PC-9 (cell line): Measurements from ENCODE around the gene KIF1C. TPM values are rescaled to one million over a fixed set of nuclear protein-coding genes. Genes with fewer than 3 reads are reported as not detected.

Source experiments
- BruUV-seq: library from RNA; stranded (reverse); fragments of 400-500 nt; replicated peaks from 2 replicates; lab custom pipeline; 2021; lab: Mats Ljungman, UMichigan
- CTCF ChIA-PET: fragments of 300-600 bp; sonication (Branson Sonifier 250); formaldehyde crosslinking; loops from one replicate; lab custom pipeline; 2022; ENCODE audit warnings: antibody characterized with exemption; lab: Charles Lee
- POLR2A ChIA-PET: fragments of 300-600 bp; sonication (Branson Sonifier 250); formaldehyde crosslinking; loops from one replicate; lab custom pipeline; 2022; ENCODE audit warnings: antibody characterized with exemption; ENCODE audit not compliant: unreplicated experiment; lab: Charles Lee
- DNase-seq, 2 experiments: peaks; one replicate each; pipeline versions ENCODE4 v3.0.0 to v3.0.0-alpha.2; 2015 to 2022; ENCODE audit warnings: mixed read lengths in 1 of 2
- H2AFZ ChIP-seq: fragments of 200-600 bp; sonication (generic); 2 replicates; pipeline ENCODE4 v1.8.1; 2017; ENCODE audit warnings: antibody characterized with exemption
- H3F3A ChIP-seq: fragments of 200-600 bp; sonication (generic); 2 replicates; pipeline ENCODE4 v1.8.1; 2017; ENCODE audit warnings: antibody characterized with exemption, mild to moderate bottlenecking, low read depth; ENCODE audit not compliant: insufficient read depth
- H3K27ac ChIP-seq: fragments of 200-600 bp; sonication (generic); 2 replicates; pipeline ENCODE4 v1.6.1; 2016; ENCODE audit warnings: mixed run types
- H3K27me3 ChIP-seq: fragments of 200-600 bp; sonication (generic); 2 replicates; pipeline ENCODE4 v1.6.1; 2016; ENCODE audit warnings: low read depth, mixed run types; ENCODE audit not compliant: insufficient read depth
- H3K36me3 ChIP-seq: fragments of 200-600 bp; sonication (generic); 2 replicates; pipeline ENCODE4 v1.6.1; 2016; ENCODE audit warnings: low read depth, mixed run types
- H3K4me1 ChIP-seq: fragments of 200-600 bp; sonication (generic); replicated peaks from 2 replicates; pipeline ENCODE4 v1.6.1; 2016; ENCODE audit warnings: mixed run types; ENCODE audit not compliant: insufficient read depth
- H3K4me2 ChIP-seq: fragments of 200-600 bp; sonication (generic); 2 replicates; pipeline ENCODE4 v1.6.1; 2017; ENCODE audit warnings: mixed run types
- H3K4me3 ChIP-seq: fragments of 200-600 bp; sonication (generic); 2 replicates; pipeline ENCODE4 v1.6.1; 2016; ENCODE audit warnings: mixed run types
- H3K79me2 ChIP-seq: fragments of 200-600 bp; sonication (generic); 2 replicates; pipeline ENCODE4 v1.6.1; 2017; ENCODE audit warnings: low read depth, mixed run types
- H3K9me2 ChIP-seq: fragments of 200-600 bp; sonication (generic); 2 replicates; pipeline ENCODE4 v1.8.1; 2017; ENCODE audit warnings: mild to moderate bottlenecking; ENCODE audit not compliant: insufficient read depth
- H3K9me3 ChIP-seq: fragments of 200-600 bp; sonication (generic); 2 replicates; pipeline ENCODE4 v1.8.1; 2016; ENCODE audit warnings: low read depth; ENCODE audit not compliant: insufficient read depth
- H4K20me1 ChIP-seq: fragments of 200-600 bp; sonication (generic); 2 replicates; pipeline ENCODE4 v1.8.1; 2017; ENCODE audit not compliant: insufficient read depth
- EZH2 ChIP-seq: fragments of 200-600 bp; sonication (generic); IDR thresholded peaks from 2 replicates; pipeline ENCODE4 v1.8.0; 2017; ENCODE audit warnings: antibody characterized with exemption, low read depth
- intact Hi-C: fragments of 100-400 bp; cut with micrococcal nuclease; formaldehyde crosslinking; loops from one replicate; pipeline ENCODE4 v1.10.0; 2022; ENCODE audit not compliant: unreplicated experiment
- microRNA-seq: library from miRNA; unstranded; fragments of <30 nt; microRNA quantifications from one replicate; pipeline ENCODE4 v1.2.0, GENCODE V29; 2021; ENCODE audit warnings: borderline number of aligned reads, borderline replicate concordance
- total RNA-seq: library from RNA; stranded (reverse); gene quantifications from 2 replicates; pipeline ENCODE4 v1.2.3, GENCODE V29; 2021
- TF ChIP-seq, protein P1 (sequence below): fragments of 200-600 bp; sonication (generic); conservative IDR thresholded peaks from 2 replicates; pipeline ENCODE4 v1.6.1; 2017; ENCODE audit warnings: mixed run types, antibody characterized with exemption, mild to moderate bottlenecking, moderate library complexity

KIF1C gene
- total RNA-seq, 1 experiment from 2014 or later: 215 TPM

DNA sequence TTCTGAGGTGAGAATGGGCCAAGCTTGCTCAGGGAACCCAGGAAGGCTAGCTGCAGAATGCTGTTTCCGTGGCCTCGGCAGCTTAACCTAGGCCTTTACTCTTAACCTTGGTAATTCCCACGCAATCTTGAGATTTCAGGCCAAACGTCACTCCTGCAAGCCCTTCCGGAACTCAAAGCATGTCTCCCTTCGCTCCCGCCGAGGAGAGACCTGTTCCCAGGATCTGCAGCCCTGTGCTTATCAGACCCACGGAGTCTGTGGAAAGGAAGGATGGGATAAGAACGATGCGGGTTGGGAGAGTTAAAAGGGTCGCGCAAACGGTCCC, 80.0 kb downstream of the KIF1C start:
- Histone ChIP-seq H3F3A (no peaks in the 10 kb centered on the region; the same call in 1 of the 2 replicates), H3K36me3 (no peaks in the 10 kb centered on the region), H3K79me2 (no peaks in the 10 kb centered on the region), H3K4me3 (peak overlapping the region; percentile 61), H2AFZ (peak overlapping the region; percentile 85), H3K9me3 (peaks cover 6% of the 10 kb centered on the region; the same call in 1 of the 2 replicates), H3K4me1 (no peaks in the 10 kb centered on the region), H3K27ac (no peak overlapping the region), H4K20me1 (no peaks in the 10 kb centered on the region), H3K4me2 (peak overlapping the region; percentile 82), H3K27me3 (peaks cover 3% of the 10 kb centered on the region; the same call in 1 of the 2 replicates), H3K9me2 (no peaks in the 10 kb centered on the region)
- no peak for DNase-seq
- intact Hi-C loops: loop anchor here (1.0 kb wide), 1 partner anchor 35 kb away; no protein-coding TSS in a partner anchor
- TF ChIP-seq EZH2: no peak
- TF ChIP-seq, protein P1, sequence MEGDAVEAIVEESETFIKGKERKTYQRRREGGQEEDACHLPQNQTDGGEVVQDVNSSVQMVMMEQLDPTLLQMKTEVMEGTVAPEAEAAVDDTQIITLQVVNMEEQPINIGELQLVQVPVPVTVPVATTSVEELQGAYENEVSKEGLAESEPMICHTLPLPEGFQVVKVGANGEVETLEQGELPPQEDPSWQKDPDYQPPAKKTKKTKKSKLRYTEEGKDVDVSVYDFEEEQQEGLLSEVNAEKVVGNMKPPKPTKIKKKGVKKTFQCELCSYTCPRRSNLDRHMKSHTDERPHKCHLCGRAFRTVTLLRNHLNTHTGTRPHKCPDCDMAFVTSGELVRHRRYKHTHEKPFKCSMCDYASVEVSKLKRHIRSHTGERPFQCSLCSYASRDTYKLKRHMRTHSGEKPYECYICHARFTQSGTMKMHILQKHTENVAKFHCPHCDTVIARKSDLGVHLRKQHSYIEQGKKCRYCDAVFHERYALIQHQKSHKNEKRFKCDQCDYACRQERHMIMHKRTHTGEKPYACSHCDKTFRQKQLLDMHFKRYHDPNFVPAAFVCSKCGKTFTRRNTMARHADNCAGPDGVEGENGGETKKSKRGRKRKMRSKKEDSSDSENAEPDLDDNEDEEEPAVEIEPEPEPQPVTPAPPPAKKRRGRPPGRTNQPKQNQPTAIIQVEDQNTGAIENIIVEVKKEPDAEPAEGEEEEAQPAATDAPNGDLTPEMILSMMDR: no peak
- POLR2A ChIA-PET: no interaction called here
- TSS peak; percentile 88 for BruUV-seq
- CTCF ChIA-PET: no interaction called here

Small RNA genes lying within 50 kb of the gene (microRNA-seq; reads per million reads assigned to microRNA genes)
- gene MIR6864: not detected
- not detected for gene MIR6865

Other genes starting within 250 kb of the KIF1C start
- not detected in 2 replicates for gene TM4SF5, start 226.1 kb upstream of the KIF1C start, total RNA-seq
- 3.6 and 4.1 TPM in 2 replicates for gene VMO1, start 211.6 kb upstream of the KIF1C start, total RNA-seq
- gene GLTPD2, start 209.0 kb upstream of the KIF1C start, total RNA-seq: not detected in 2 replicates
- gene PSMB6, start 201.8 kb upstream of the KIF1C start, total RNA-seq: 214 and 326 TPM in 2 replicates
- 95.5 and 116 TPM in 2 replicates for gene PLD2, start 190.8 kb upstream of the KIF1C start, total RNA-seq
- gene MINK1, start 164.6 kb upstream of the KIF1C start, total RNA-seq: 160 and 190 TPM in 2 replicates
- gene C17orf107, start 98.4 kb upstream of the KIF1C start, total RNA-seq: 2.6 and 3.1 TPM in 2 replicates
- 0.23 and 0.24 TPM in 2 replicates for gene CHRNE, start 94.9 kb upstream of the KIF1C start, total RNA-seq
- not detected in 2 replicates for gene GP1BA, start 65.7 kb upstream of the KIF1C start, total RNA-seq
- 50.7 and 56.2 TPM in 2 replicates for gene SLC25A11, start 57.9 kb upstream of the KIF1C start, total RNA-seq
- 122 and 135 TPM in 2 replicates for gene RNF167, start 57.7 kb upstream of the KIF1C start, total RNA-seq
- 1,101 and 1,459 TPM in 2 replicates for gene PFN1, start 49.4 kb upstream of the KIF1C start, total RNA-seq
- gene ENO3, start 46.8 kb upstream of the KIF1C start, total RNA-seq: 29.0 and 37.2 TPM in 2 replicates
- gene SPAG7, start 30.1 kb upstream of the KIF1C start, total RNA-seq: 40.3 and 40.4 TPM in 2 replicates
- 49.2 and 51.1 TPM in 2 replicates for gene CAMTA2, start 10.3 kb upstream of the KIF1C start, total RNA-seq
- gene INCA1, start 428 bp upstream of the KIF1C start, total RNA-seq: 2.9 and 3.7 TPM in 2 replicates
- 0.28 and 0.48 TPM in 2 replicates for gene SLC52A1, start 37.5 kb downstream of the KIF1C start, total RNA-seq
- gene ZFP3, start 80.5 kb downstream of the KIF1C start, total RNA-seq: 2.3 and 4.5 TPM in 2 replicates
- 10.3 TPM in 2 replicates for gene ZNF232, start 113.9 kb downstream of the KIF1C start, total RNA-seq
- 0.11 TPM in 1 of 2 replicates, not detected in the other for gene USP6, start 118.1 kb downstream of the KIF1C start, total RNA-seq
- gene ZNF594, start 193.9 kb downstream of the KIF1C start, total RNA-seq: 14.0 and 18.4 TPM in 2 replicates
- not detected in 2 replicates for gene SCIMP, start 236.9 kb downstream of the KIF1C start, total RNA-seq